Measurements from ENCODE around the gene PPID.

- TF ChIP-seq, protein P1, sequence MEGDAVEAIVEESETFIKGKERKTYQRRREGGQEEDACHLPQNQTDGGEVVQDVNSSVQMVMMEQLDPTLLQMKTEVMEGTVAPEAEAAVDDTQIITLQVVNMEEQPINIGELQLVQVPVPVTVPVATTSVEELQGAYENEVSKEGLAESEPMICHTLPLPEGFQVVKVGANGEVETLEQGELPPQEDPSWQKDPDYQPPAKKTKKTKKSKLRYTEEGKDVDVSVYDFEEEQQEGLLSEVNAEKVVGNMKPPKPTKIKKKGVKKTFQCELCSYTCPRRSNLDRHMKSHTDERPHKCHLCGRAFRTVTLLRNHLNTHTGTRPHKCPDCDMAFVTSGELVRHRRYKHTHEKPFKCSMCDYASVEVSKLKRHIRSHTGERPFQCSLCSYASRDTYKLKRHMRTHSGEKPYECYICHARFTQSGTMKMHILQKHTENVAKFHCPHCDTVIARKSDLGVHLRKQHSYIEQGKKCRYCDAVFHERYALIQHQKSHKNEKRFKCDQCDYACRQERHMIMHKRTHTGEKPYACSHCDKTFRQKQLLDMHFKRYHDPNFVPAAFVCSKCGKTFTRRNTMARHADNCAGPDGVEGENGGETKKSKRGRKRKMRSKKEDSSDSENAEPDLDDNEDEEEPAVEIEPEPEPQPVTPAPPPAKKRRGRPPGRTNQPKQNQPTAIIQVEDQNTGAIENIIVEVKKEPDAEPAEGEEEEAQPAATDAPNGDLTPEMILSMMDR (conservative IDR thresholded peaks at IDR 0.05; ENCODE audit: low read depth, low read length): no peak
- no peak for TF ChIP-seq EZH2 (IDR thresholded peaks at IDR 0.05; ENCODE audit: borderline replicate concordance, low read depth, low read length, poor library complexity, severe bottlenecking)
These were observed 41.6 kb downstream of the PPID start for GRCh38 chr4:158681629-158682028.

All from A673 (cell line).